Fibroblast of lung (primary cell): ENCODE data around the gene B9D1. TPM values are rescaled to one million over a fixed set of nuclear protein-coding genes. Genes with fewer than 3 reads are reported as not detected.

Experiments
- DNase-seq, 2 donors: peaks; one replicate each; pipeline versions ENCODE4 v3.0.0 to v3.0.0-alpha.2; 2010; ENCODE audit warnings: low read depth in 2 of 2
- H2AFZ ChIP-seq: 2 replicates; pipeline ENCODE4 v1.5.1; 2012; ENCODE audit warnings: low read length, control low read depth, inconsistent platforms
- H3K27ac ChIP-seq: 2 replicates; pipeline ENCODE4 v1.5.1; 2011; ENCODE audit warnings: low read length, control low read depth; ENCODE audit not compliant: insufficient read depth
- H3K27me3 ChIP-seq: 2 replicates; pipeline ENCODE4 v1.5.1; 2011; ENCODE audit warnings: mild to moderate bottlenecking, low read length; ENCODE audit not compliant: control insufficient read depth, insufficient read depth
- H3K36me3 ChIP-seq: 2 replicates; pipeline ENCODE4 v1.5.1; 2011; ENCODE audit warnings: low read length; ENCODE audit not compliant: control insufficient read depth, insufficient read depth
- H3K4me1 ChIP-seq: 2 replicates; pipeline ENCODE4 v1.5.1; 2011; ENCODE audit warnings: low read length; ENCODE audit not compliant: control insufficient read depth, insufficient read depth; ENCODE audit errors: extremely low read depth
- H3K4me2 ChIP-seq: 2 replicates; pipeline ENCODE4 v1.5.1; 2011; ENCODE audit warnings: low read length, control low read depth; ENCODE audit not compliant: insufficient read depth; ENCODE audit errors: extremely low read depth
- H3K4me3 ChIP-seq, 4 experiments: fragments of 200-600 bp in 1 of 4; sonication (generic) in 1 of 4; replicated peaks in 1 of 4; 2 replicates each; pipeline ENCODE4 v1.5.1; 2011 to 2016; ENCODE audit warnings: low read length in 4 of 4, low read depth in 3 of 4, mild to moderate bottlenecking in 3 of 4, control low read depth in 2 of 4, inconsistent platforms in 1 of 4, mixed read lengths in 1 of 4; ENCODE audit not compliant: insufficient read depth in 1 of 4; ENCODE audit errors: control extremely low read depth in 1 of 4
- H3K79me2 ChIP-seq: 2 replicates; pipeline ENCODE4 v1.5.1; 2012; ENCODE audit warnings: mild to moderate bottlenecking, low read length, inconsistent platforms; ENCODE audit not compliant: control insufficient read depth, insufficient read depth
- H3K9ac ChIP-seq: 2 replicates; pipeline ENCODE4 v1.5.1; 2011; ENCODE audit warnings: mild to moderate bottlenecking, low read length, control low read depth; ENCODE audit not compliant: insufficient read depth
- H3K9me3 ChIP-seq: 2 replicates; pipeline ENCODE4 v1.5.1; 2012; ENCODE audit warnings: low read depth, low read length; ENCODE audit not compliant: control insufficient read depth, insufficient read depth
- H4K20me1 ChIP-seq: 2 replicates; pipeline ENCODE4 v1.5.1; 2011; ENCODE audit warnings: low read length; ENCODE audit not compliant: control insufficient read depth, insufficient read depth; ENCODE audit errors: extremely low read depth
- CTCF ChIP-seq, 2 donors: IDR thresholded peaks in 1 of 2; conservative IDR thresholded peaks in 1 of 2; 1 replicate in 1 of 2; 2 replicates in 1 of 2; pipeline ENCODE4 v1.5.1; 2011 to 2012; ENCODE audit warnings: low read length in 2 of 2, control low read depth in 1 of 2, inconsistent platforms in 1 of 2, low read depth in 1 of 2, mild to moderate bottlenecking in 1 of 2
- EZH2 ChIP-seq: IDR thresholded peaks from 2 replicates; pipeline ENCODE4 v1.5.1; 2012; ENCODE audit warnings: low read length, control low read depth, mild to moderate bottlenecking; ENCODE audit errors: missing control alignments
- polyA plus RNA-seq, 2 donors: library from polyadenylated mRNA; depleted of rRNA in 1 of 2; stranded (reverse) in 1 of 2; unstranded in 1 of 2; fragments of >200 nt; gene quantifications; 2 replicates each; pipeline ENCODE4 v1.2.1, GENCODE V29; 2011 to 2012; ENCODE audit warnings: missing spikeins in 1 of 2
- total RNA-seq: library from RNA; depleted of rRNA; stranded (reverse); fragments of >200 nt; gene quantifications from 2 replicates; pipeline ENCODE4 v1.2.1, GENCODE V29; 2014

Gene B9D1
- total and polyA plus RNA-seq, 2 donors (not counting 1 experiment from before 2014, with no cell fraction given), result 35.7 to 38.5 TPM

DNA sequence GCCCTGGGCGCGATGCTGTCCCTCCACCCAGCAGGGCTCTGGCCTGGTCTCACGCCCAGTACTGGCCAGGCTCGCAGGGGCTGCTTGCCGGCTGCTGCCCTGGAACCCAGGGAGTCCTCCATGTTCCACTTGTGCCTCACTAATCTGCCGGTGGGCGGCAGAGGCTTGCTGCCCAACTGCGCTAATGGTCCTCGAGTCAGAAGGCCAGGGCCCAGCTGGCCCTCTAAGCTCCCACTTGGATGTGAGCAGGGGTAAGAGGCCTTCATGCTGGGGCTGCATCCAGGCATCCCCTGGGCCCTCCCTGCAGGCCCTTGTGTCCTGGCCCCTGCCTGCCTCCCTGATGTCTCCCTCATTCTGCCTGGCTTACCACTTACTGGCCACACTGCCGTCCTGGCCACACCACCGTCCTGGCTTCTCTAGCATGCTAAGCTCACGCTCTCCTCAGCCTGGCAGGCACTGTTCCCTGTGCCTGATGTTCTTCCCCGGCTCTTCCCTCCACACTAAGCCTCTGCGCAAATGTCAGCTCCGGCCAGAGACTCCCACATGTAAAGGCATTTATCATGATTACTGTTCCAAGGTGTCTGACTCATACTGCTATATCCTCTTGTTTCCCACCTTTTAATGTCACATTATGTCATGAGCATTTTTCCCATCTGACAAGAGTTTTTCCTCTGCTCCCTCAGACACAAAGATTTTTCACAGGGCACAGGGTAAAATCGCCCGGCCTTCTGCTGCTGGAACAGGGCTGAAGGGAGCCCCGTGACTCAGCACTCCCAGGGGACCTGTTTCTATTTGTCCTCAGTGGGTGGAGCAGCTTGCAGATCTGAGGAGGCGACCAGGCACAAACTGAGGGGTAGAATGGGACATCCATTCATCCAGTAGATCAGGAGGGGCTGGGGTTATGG, 15.9 kb downstream of the B9D1 start:
- no peak overlapping the region for H3K9ac ChIP-seq
- TF ChIP-seq CTCF (conservative IDR thresholded peaks at IDR 0.05 in 1 of 2, IDR thresholded peaks at IDR 0.05 in 1 of 2; ENCODE audit: low read depth in 1 of 2, low read length in 2 of 2), result no peak

GRCh38 chr17:19345486-19346350, 16.8 kb downstream of the B9D1 start:
- H3K36me3 ChIP-seq, result no peaks in the 10 kb centered on the region
- H3K9me3 ChIP-seq, result no peaks in the 10 kb centered on the region
- H4K20me1 ChIP-seq, result no peaks in the 10 kb centered on the region
- no peaks in the 10 kb centered on the region for H3K79me2 ChIP-seq
- no peak overlapping the region for H3K27ac ChIP-seq
- no peak overlapping the region for H2AFZ ChIP-seq
- no peak for TF ChIP-seq CTCF (conservative IDR thresholded peaks at IDR 0.05 in 1 of 2, IDR thresholded peaks at IDR 0.05 in 1 of 2; ENCODE audit: low read depth in 1 of 2, low read length in 2 of 2)
- H3K27me3 ChIP-seq, result no peaks in the 10 kb centered on the region
- H3K4me1 ChIP-seq, result peaks cover 22% of the 10 kb centered on the region
- H3K4me2 ChIP-seq, result no peak overlapping the region
- H3K4me3 ChIP-seq, result no peak overlapping the region
- DNase-seq, result no peak
- no peak overlapping the region for H3K9ac ChIP-seq

More for the DNA sequence above, 15.9 kb downstream of the B9D1 start:
- Histone ChIP-seq H3K27me3 (no peaks in the 10 kb centered on the region), H3K4me2 (peak overlapping the region; percentile 52), H3K36me3 (no peaks in the 10 kb centered on the region), H3K4me3 (no peak overlapping the region), H4K20me1 (no peaks in the 10 kb centered on the region), H3K4me1 (peaks cover 22% of the 10 kb centered on the region), H3K79me2 (no peaks in the 10 kb centered on the region), H3K9me3 (no peaks in the 10 kb centered on the region), H2AFZ (no peak overlapping the region), H3K27ac (peak overlapping the region; percentile 31)
- DNase-seq, result peak; percentile 67 to 95

GRCh38 chr17:19345067-19345460, 17.5 kb downstream of the B9D1 start:
- H3K27me3 ChIP-seq, result no peaks in the 10 kb centered on the region
- H4K20me1 ChIP-seq, result no peaks in the 10 kb centered on the region
- H3K4me1 ChIP-seq, result peaks cover 22% of the 10 kb centered on the region
- H2AFZ ChIP-seq, result no peak overlapping the region
- H3K4me3 ChIP-seq, result no peak overlapping the region
- DNase-seq, result no peak
- no peaks in the 10 kb centered on the region for H3K36me3 ChIP-seq
- H3K9ac ChIP-seq, result no peak overlapping the region
- no peaks in the 10 kb centered on the region for H3K79me2 ChIP-seq
- no peak overlapping the region for H3K4me2 ChIP-seq
- no peaks in the 10 kb centered on the region for H3K9me3 ChIP-seq
- no peak for TF ChIP-seq EZH2
- no peak for TF ChIP-seq CTCF (conservative IDR thresholded peaks at IDR 0.05 in 1 of 2, IDR thresholded peaks at IDR 0.05 in 1 of 2; ENCODE audit: low read depth in 1 of 2, low read length in 2 of 2)
- H3K27ac ChIP-seq, result no peak overlapping the region
